Endothelial cell of umbilical vein (primary cell): ENCODE results near the gene GPATCH4. TPM values are rescaled to one million over a fixed set of nuclear protein-coding genes. Genes with fewer than 3 reads are reported as not detected.

Source experiments
- BruUV-seq: library from RNA; stranded (reverse); fragments of 400-500 nt; replicated peaks from 2 replicates; lab custom pipeline; 2021; lab: Mats Ljungman, UMichigan
- CTCF ChIA-PET: fragments of 300-600, 350-600 bp; sonication (Branson Sonifier 250); formaldehyde crosslinking; loops from one replicate; lab custom pipeline; 2021; ENCODE audit warnings: antibody characterized with exemption, inconsistent platforms; lab: Charles Lee
- POLR2A ChIA-PET: fragments of 300-600, 350-600 bp; sonication (Branson Sonifier 250); formaldehyde crosslinking; loops from one replicate; lab custom pipeline; 2021; ENCODE audit warnings: antibody characterized with exemption, inconsistent platforms; lab: Charles Lee
- DNase-seq: peaks from one replicate; pipeline ENCODE4 v3.0.0-alpha.2; 2011; ENCODE audit warnings: low read depth, low spot score
- FAIRE-seq: peaks from 2 replicates; lab custom pipeline; 2011; peaks lifted over from hg19 to GRCh38; lab: Jason Lieb, UNC
- H2AFZ ChIP-seq: 2 replicates; pipeline ENCODE4 v1.6.0; 2012; ENCODE audit warnings: low read depth, low read length, control low read depth, inconsistent platforms
- H3K27ac ChIP-seq: 2 replicates; pipeline ENCODE4 v1.5.1; 2011; ENCODE audit warnings: low read depth, mild to moderate bottlenecking, control low read depth, low read length, moderate library complexity; ENCODE audit not compliant: insufficient read depth
- H3K27me3 ChIP-seq, 2 experiments: 2 replicates each; pipeline versions ENCODE4 v1.6.0 to v1.6.1; 2011; ENCODE audit warnings: low read length in 2 of 2, mixed read lengths in 1 of 2; ENCODE audit not compliant: control insufficient read depth in 2 of 2, insufficient read depth in 2 of 2
- H3K36me3 ChIP-seq, 2 experiments: 2 replicates in 1 of 2; 3 replicates in 1 of 2; pipeline ENCODE4 v1.5.1; 2011; ENCODE audit warnings: low read length in 2 of 2, mild to moderate bottlenecking in 1 of 2, moderate library complexity in 1 of 2; ENCODE audit not compliant: control insufficient read depth in 2 of 2, insufficient read depth in 2 of 2; ENCODE audit errors: extremely low read depth in 1 of 2
- H3K4me1 ChIP-seq: 3 replicates; pipeline ENCODE4 v1.5.1; 2011; ENCODE audit warnings: mild to moderate bottlenecking, low read length; ENCODE audit not compliant: control insufficient read depth, insufficient read depth; ENCODE audit errors: extremely low read depth
- H3K4me2 ChIP-seq: 2 replicates; pipeline ENCODE4 v1.6.1; 2011; ENCODE audit warnings: low read length, control low read depth, mixed read lengths; ENCODE audit not compliant: insufficient read depth
- H3K4me3 ChIP-seq, 3 experiments: fragments of 200-600 bp in 1 of 3; sonication (generic), shearing (Covaris generic) in 1 of 3; replicated peaks in 1 of 3; 2 replicates each; pipeline ENCODE4 v1.5.1; 2011 to 2016; ENCODE audit warnings: control low read depth in 3 of 3, low read length in 3 of 3, mild to moderate bottlenecking in 2 of 3, inconsistent platforms in 1 of 3, low read depth in 1 of 3, moderate library complexity in 1 of 3; ENCODE audit not compliant: insufficient read depth in 1 of 3
- H3K79me2 ChIP-seq: 2 replicates; pipeline ENCODE4 v1.6.0; 2012; ENCODE audit warnings: low read length, inconsistent platforms; ENCODE audit not compliant: control insufficient read depth, insufficient read depth
- H3K9ac ChIP-seq: replicated peaks from 2 replicates; pipeline ENCODE3; 2011; ENCODE audit warnings: low read length, control low read depth; ENCODE audit not compliant: insufficient read depth; ENCODE audit errors: extremely low read depth
- H3K9me1 ChIP-seq: replicated peaks from 3 replicates; pipeline ENCODE4 v1.6.0; 2011; ENCODE audit warnings: mild to moderate bottlenecking, low read length; ENCODE audit not compliant: control insufficient read depth, insufficient read depth; ENCODE audit errors: extremely low read depth
- H3K9me3 ChIP-seq: replicated peaks from 2 replicates; pipeline ENCODE4 v1.5.1; 2012; ENCODE audit warnings: low read length, inconsistent platforms; ENCODE audit not compliant: control insufficient read depth, insufficient read depth
- H4K20me1 ChIP-seq: replicated peaks from 2 replicates; pipeline ENCODE3; 2011; ENCODE audit warnings: mild to moderate bottlenecking, low read length; ENCODE audit not compliant: control insufficient read depth, insufficient read depth; ENCODE audit errors: extremely low read depth
- CTCF ChIP-seq, 2 donors: IDR thresholded peaks; 1 replicate in 1 of 2; 2 replicates in 1 of 2; pipeline ENCODE4 v1.5.1; 2011; ENCODE audit warnings: low read length in 2 of 2, mild to moderate bottlenecking in 2 of 2, moderate library complexity in 2 of 2, control low read depth in 1 of 2, inconsistent platforms in 1 of 2, low read depth in 1 of 2; ENCODE audit not compliant: insufficient read depth in 1 of 2; ENCODE audit errors: extremely low read depth in 1 of 2
- FOS ChIP-seq: IDR thresholded peaks from 2 replicates; pipeline ENCODE4 v1.6.1; 2011; ENCODE audit warnings: mild to moderate bottlenecking, low read length, moderate library complexity, borderline replicate concordance; ENCODE audit not compliant: insufficient read depth
- JUN ChIP-seq: IDR thresholded peaks from 2 replicates; pipeline ENCODE4 v1.6.1; 2011; ENCODE audit warnings: borderline replicate concordance, low read depth; ENCODE audit not compliant: insufficient read length, insufficient read depth
- MAX ChIP-seq: IDR thresholded peaks from 2 replicates; pipeline ENCODE4 v1.6.1; 2011; ENCODE audit not compliant: insufficient read depth, insufficient read length
- MYC ChIP-seq: IDR thresholded peaks from one replicate; pipeline ENCODE4 v1.6.1; 2011; ENCODE audit warnings: mild to moderate bottlenecking, low read depth, low read length
- POLR2AphosphoS5 ChIP-seq: IDR thresholded peaks from 2 replicates; pipeline ENCODE4 v1.6.1; 2012; ENCODE audit warnings: low read depth, mild to moderate bottlenecking, control low read depth, low read length, moderate library complexity; ENCODE audit not compliant: insufficient read depth
- dilution Hi-C: fragments of 300-500 bp; cut with MboI; formaldehyde crosslinking; loops from one replicate; pipeline ENCODE4 v1.15.0; 2019; ENCODE audit warnings: low sequenced_read_pairs; ENCODE audit not compliant: extremely low pct_ligation_motif_present
- intact Hi-C: fragments of 100-400 bp; cut with micrococcal nuclease; formaldehyde crosslinking; loops from one replicate; pipeline ENCODE4 v1.10.0; 2022
- polyA plus RNA-seq, 4 experiments: library from polyadenylated mRNA; depleted of rRNA in 3 of 4; stranded (reverse) in 3 of 4; unstranded in 1 of 4; fragments of >200 nt; gene quantifications; 2 replicates each; pipeline versions ENCODE4 v1.2.1 to v1.2.3, GENCODE V29; 2011 to 2012; ENCODE audit warnings: missing spikeins in 1 of 4
- total RNA-seq: library from RNA; stranded (reverse); gene quantifications from 2 replicates; pipeline ENCODE4 v1.2.3, GENCODE V29; 2021

Gene GPATCH4
- total and polyA plus RNA-seq, 2 donors (not counting 3 experiments of a cell fraction or from before 2014, with no cell fraction given): 22.4 to 29.2 TPM

DNA sequence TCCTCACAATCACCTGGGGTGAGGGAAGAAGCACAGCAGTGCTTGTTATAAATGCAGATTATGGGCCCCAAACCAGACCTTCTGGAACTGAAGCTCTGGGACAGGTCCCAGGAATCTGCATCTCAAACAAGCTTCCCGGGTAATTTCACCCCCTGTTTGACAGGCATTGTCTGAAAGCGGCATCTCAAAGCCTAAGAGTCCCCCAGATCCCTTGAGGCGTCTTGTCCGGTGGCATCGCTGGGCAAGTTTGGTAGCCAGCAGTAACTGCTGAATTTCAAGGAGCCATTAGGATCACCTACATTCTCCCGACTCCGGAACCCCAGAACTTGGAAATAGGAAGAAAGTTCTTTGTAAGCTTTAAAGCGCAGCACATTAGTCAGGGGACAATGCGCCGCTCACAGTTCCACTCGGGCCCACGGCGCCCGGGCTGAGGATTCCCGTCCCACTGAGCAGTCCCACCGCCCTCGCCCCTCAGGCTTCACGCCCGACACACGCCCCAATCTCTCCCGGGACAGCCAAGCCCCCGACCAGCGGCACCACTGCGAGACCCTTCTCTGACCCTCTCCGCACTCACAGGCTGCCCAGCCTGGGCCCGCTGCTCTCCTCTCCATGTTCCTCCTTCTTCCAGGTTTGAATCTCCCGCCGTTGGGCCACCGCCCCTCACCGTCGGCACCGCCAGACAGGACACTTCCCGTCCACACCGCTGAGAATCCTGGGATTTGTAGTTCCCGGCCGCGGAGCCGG, 29.2 kb downstream of the GPATCH4 start, which contains the start of gene IQGAP3:
Gene IQGAP3, minus strand, starts transcription at position 647 of the 744 bp plus-strand sequence. Its CDS starts 36 bp downstream, at position 611.
- ChIA-PET POLR2A (no interaction called here), CTCF (interaction anchor here (0.7 to 3.3 kb wide), 6 partner anchors 38 to 186 kb away, joined by 3 to 42 read pairs (median 3); no protein-coding TSS in a partner anchor)
- Histone ChIP-seq H3K9me3 (no peaks in the 10 kb centered on the region), H3K27me3 (peaks cover 3 to 6% of the 10 kb centered on the region in 2 experiments), H3K4me1 (peaks cover 13% of the 10 kb centered on the region), H3K9me1 (no peaks in the 10 kb centered on the region), H3K9ac (peak within 1 kb of the TSS; percentile 77), H3K79me2 (peaks cover 17% of the 10 kb centered on the region), H3K36me3 (no peaks in the 10 kb centered on the region), H3K27ac (peak within 1 kb of the TSS; percentile 61), H3K4me3 (peak within 1 kb of the TSS; percentile 66 to 71 (median 68)), H4K20me1 (no peaks in the 10 kb centered on the region), H3K4me2 (peak within 1 kb of the TSS; percentile 52), H2AFZ (peak within 1 kb of the TSS; percentile 79)
- peak; percentile 73 for DNase-seq
- peak; percentile 84 for FAIRE-seq
- TF ChIP-seq MAX (peak; percentile 40), MYC (no peak), POLR2AphosphoS5 (peak; percentile 60)
- intact Hi-C loops (loop anchor here (1.0 to 5.0 kb wide), 4 partner anchors 35 to 116 kb away; no protein-coding TSS in a partner anchor), dilution Hi-C loops (no loop called here)
- TSS peak; percentile 100 for BruUV-seq

- CTCF ChIA-PET: interaction anchor here (0.6 to 3.3 kb wide), 8 partner anchors 20 to 185 kb away, joined by 3 to 42 read pairs (median 3); partner anchors contain the start of gene NAXE
Measured at GRCh38 chr1:156571261-156571852, 29.9 kb downstream of the GPATCH4 start.

More at GRCh38 chr1:156571261-156571852, 29.9 kb downstream of the GPATCH4 start:
- no TSS peak for BruUV-seq
- Histone ChIP-seq H3K4me1 (peaks cover 13% of the 10 kb centered on the region), H3K36me3 (no peaks in the 10 kb centered on the region), H3K4me2 (peak overlapping the region; percentile 52), H3K27ac (peak overlapping the region; percentile 61), H2AFZ (peak overlapping the region; percentile 79), H4K20me1 (no peaks in the 10 kb centered on the region), H3K9ac (peak overlapping the region; percentile 77), H3K79me2 (peaks cover 17% of the 10 kb centered on the region), H3K9me1 (no peaks in the 10 kb centered on the region), H3K9me3 (no peaks in the 10 kb centered on the region), H3K27me3 (peaks cover 3 to 6% of the 10 kb centered on the region in 2 experiments), H3K4me3 (peak overlapping the region; percentile 66 to 71 (median 68))
- FAIRE-seq (peak; percentile 91), DNase-seq (peak; percentile 83)
- dilution Hi-C loops (no loop called here), intact Hi-C loops (loop anchor here (1.0 to 5.0 kb wide), 2 partner anchors 36 to 68 kb away; no protein-coding TSS in a partner anchor)
- POLR2A ChIA-PET: interaction anchor here (0.6 kb wide), 1 partner anchor 68 kb away, joined by 3 read pairs; no protein-coding TSS in a partner anchor
- TF ChIP-seq FOS (peak; percentile 11), CTCF (IDR thresholded peaks at IDR 0.05; ENCODE audit: extremely low read depth in 1 of 2, insufficient read depth in 1 of 2, low read depth in 1 of 2, low read length in 2 of 2) (no peak), JUN (peak; percentile 68)
